Kidney (tissue), 14 donors: ENCODE data around the gene OR8B4. TPM values are rescaled to one million over a fixed set of nuclear protein-coding genes. Genes with fewer than 3 reads are reported as not detected.

Source experiments
- DNase-seq, 5 donors: peaks; one replicate each; pipeline ENCODE4 v3.0.0-alpha.2; 2013 to 2020
- FAIRE-seq: peaks from 2 replicates; lab custom pipeline; 2012; peaks lifted over from hg19 to GRCh38; lab: Jason Lieb, UNC
- H3K27ac ChIP-seq, 2 donors: one replicate each; pipeline ENCODE4 v1.7.0; 2013; ENCODE audit warnings: low read depth in 2 of 2, low read length in 2 of 2, inconsistent platforms in 1 of 2
- H3K27me3 ChIP-seq: one replicate; pipeline ENCODE4 v1.7.1; 2013; ENCODE audit warnings: low read length, inconsistent platforms; ENCODE audit not compliant: control insufficient read depth, insufficient read depth
- H3K36me3 ChIP-seq, 3 donors: one replicate each; pipeline versions ENCODE4 v1.7.0 to v1.7.1; 2013; ENCODE audit warnings: low read length in 3 of 3, control low read depth in 1 of 3, inconsistent platforms in 1 of 3; ENCODE audit not compliant: insufficient read depth in 3 of 3, control insufficient read depth in 2 of 3
- H3K4me1 ChIP-seq, 3 donors: one replicate each; pipeline versions ENCODE4 v1.7.0 to v1.7.1; 2013; ENCODE audit warnings: low read length in 3 of 3, inconsistent platforms in 1 of 3, low read depth in 1 of 3; ENCODE audit not compliant: control insufficient read depth in 2 of 3, insufficient read depth in 2 of 3
- H3K4me3 ChIP-seq, 3 donors: one replicate each; pipeline versions ENCODE4 v1.7.0 to v1.8.1; 2013; ENCODE audit warnings: low read length in 3 of 3, control low read depth in 1 of 3, inconsistent platforms in 1 of 3
- H3K9ac ChIP-seq, 3 donors: one replicate each; pipeline versions ENCODE4 v1.7.0 to v1.7.1; 2013; ENCODE audit warnings: low read length in 3 of 3, control low read depth in 1 of 3, inconsistent platforms in 1 of 3
- H3K9me3 ChIP-seq, 3 donors: one replicate each; pipeline versions ENCODE4 v1.7.0 to v1.7.1; 2013; ENCODE audit warnings: low read length in 3 of 3, control low read depth in 1 of 3, inconsistent platforms in 1 of 3; ENCODE audit not compliant: control insufficient read depth in 2 of 3, insufficient read depth in 1 of 3
- intact Hi-C: fragments of 100-400 bp; cut with DNase I; formaldehyde crosslinking; loops from one replicate; pipeline ENCODE4 v1.11.1; 2022
- polyA plus RNA-seq: library from polyadenylated mRNA; stranded (reverse); fragments of 350-450 nt; fragmentation: Illumina TruSeq; extraction: RNeasy Lipid Tissue Mini Kit (QIAGEN cat#74804); gene quantifications from one replicate; pipeline ENCODE4 v1.2.3, GENCODE V29; 2014; ENCODE audit warnings: low read depth, low replicate concordance; ENCODE audit not compliant: insufficient read depth
- total RNA-seq: library from RNA; stranded (reverse); fragmentation: NEBNext Ultra II Directional; extraction: Animal tissue kit (Norgen Biotek cat#: 25700); gene quantifications from one replicate; pipeline ENCODE4 v1.2.1, GENCODE V29; 2021
- TF ChIP-seq, protein P1 (sequence below): IDR thresholded peaks from 3 replicates; pipeline ENCODE4 v1.5.1; 2012; ENCODE audit warnings: mild to moderate bottlenecking, moderate library complexity, borderline replicate concordance; ENCODE audit not compliant: insufficient read depth; ENCODE audit errors: extremely low read depth
- donor health status: control.
- donor health status: control.
- donor health status: control.
- donor health status: control.
- donor health status: control.
- donor health status: DM: yes; HTN: yes; CAD: no.
- donor health status: Normal renal cell carcinoma (clear cell type).

The OR8B4 gene
- total and polyA plus RNA-seq, 2 donors from 2014 or later, result not detected

GRCh38 chr11:124454552-124454951 lies 29.9 kb upstream of the OR8B4 start:
- FAIRE-seq, result no peak
- no peaks in the 10 kb centered on the region for H3K9me3 ChIP-seq
- no peaks in the 10 kb centered on the region for H3K4me1 ChIP-seq
- no peak overlapping the region for H3K9ac ChIP-seq
- intact Hi-C loops, result no loop called here
- no peaks in the 10 kb centered on the region for H3K36me3 ChIP-seq
- DNase-seq, result no peak
- H3K4me3 ChIP-seq, result no peak overlapping the region
- no peak overlapping the region for H3K27ac ChIP-seq
- H3K27me3 ChIP-seq, result no peaks in the 10 kb centered on the region
- TF ChIP-seq, protein P1, sequence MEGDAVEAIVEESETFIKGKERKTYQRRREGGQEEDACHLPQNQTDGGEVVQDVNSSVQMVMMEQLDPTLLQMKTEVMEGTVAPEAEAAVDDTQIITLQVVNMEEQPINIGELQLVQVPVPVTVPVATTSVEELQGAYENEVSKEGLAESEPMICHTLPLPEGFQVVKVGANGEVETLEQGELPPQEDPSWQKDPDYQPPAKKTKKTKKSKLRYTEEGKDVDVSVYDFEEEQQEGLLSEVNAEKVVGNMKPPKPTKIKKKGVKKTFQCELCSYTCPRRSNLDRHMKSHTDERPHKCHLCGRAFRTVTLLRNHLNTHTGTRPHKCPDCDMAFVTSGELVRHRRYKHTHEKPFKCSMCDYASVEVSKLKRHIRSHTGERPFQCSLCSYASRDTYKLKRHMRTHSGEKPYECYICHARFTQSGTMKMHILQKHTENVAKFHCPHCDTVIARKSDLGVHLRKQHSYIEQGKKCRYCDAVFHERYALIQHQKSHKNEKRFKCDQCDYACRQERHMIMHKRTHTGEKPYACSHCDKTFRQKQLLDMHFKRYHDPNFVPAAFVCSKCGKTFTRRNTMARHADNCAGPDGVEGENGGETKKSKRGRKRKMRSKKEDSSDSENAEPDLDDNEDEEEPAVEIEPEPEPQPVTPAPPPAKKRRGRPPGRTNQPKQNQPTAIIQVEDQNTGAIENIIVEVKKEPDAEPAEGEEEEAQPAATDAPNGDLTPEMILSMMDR, result no peak

DNA sequence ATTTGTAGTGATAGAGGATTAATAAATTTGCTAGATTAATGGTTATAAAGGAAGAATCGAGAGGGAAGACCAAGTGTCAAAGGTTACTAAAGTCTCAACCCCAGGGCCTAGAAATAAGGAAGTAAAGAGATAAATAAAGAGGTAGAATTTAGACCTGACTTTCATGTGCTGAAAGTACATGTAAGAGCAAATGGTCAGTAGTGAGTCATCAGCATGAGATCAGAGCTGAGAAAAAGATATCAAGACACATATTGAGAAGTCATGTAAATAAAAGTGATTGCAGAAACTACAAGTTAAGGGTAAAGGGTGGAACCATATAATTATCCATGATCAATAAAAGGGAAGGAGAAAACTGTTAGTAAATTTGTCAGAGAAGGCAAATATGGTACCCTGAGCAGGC lies 22.2 kb upstream of the OR8B4 start:
- Histone ChIP-seq H3K9me3 (peaks cover 0 to 3% (median 0%) of the 10 kb centered on the region in 3 donors), H3K27me3 (no peaks in the 10 kb centered on the region), H3K9ac (no peak overlapping the region), H3K36me3 (no peaks in the 10 kb centered on the region), H3K27ac (no peak overlapping the region), H3K4me1 (no peaks in the 10 kb centered on the region), H3K4me3 (no peak overlapping the region)
- no peak for DNase-seq
- intact Hi-C loops, result no loop called here
- TF ChIP-seq, protein P1, result no peak
- FAIRE-seq, result no peak

DNA sequence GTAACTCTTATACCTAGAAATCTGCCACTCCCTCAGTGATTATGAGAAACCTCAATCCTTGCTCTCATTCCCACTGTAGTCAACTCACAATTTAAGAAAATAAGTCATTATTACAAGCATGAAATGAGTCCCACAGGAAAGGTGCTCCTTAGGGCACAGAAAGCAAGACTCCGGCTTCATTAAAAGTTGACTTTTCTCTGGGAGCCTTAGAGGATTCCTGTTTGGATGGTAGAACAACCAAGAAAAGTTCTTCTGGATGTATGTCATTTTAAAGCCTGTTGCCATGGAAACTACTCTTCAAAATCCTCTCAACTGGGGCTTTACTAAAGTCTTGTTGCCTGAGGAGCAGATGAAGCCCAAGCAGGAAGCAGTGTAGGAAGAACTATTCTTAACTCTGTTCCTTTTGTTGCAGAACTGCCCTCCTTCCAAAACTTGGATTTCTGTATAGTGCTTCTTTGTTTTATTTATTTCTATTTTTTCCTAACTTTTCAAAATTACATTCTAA lies 21.0 kb upstream of the OR8B4 start, which contains the start of gene OR8B8:
TSS of gene OR8B8 (minus strand) at position 51 of the 505 bp plus-strand sequence. CDS start 4,611 bp downstream, outside the sequence.
- Histone ChIP-seq H3K9ac (no peak within 1 kb of the TSS), H3K9me3 (peaks cover 0 to 3% (median 0%) of the 10 kb centered on the region in 3 donors), H3K27me3 (no peaks in the 10 kb centered on the region), H3K4me1 (no peaks in the 10 kb centered on the region), H3K27ac (no peak within 1 kb of the TSS), H3K4me3 (no peak within 1 kb of the TSS), H3K36me3 (no peaks in the 10 kb centered on the region)
- DNase-seq (no peak), FAIRE-seq (no peak)
- intact Hi-C loops, result no loop called here
- TF ChIP-seq, protein P1, result no peak

GRCh38 chr11:124442847-124443246 lies 18.2 kb upstream of the OR8B4 start:
- H3K4me3 ChIP-seq, result no peak overlapping the region
- no peaks in the 10 kb centered on the region for H3K9me3 ChIP-seq
- H3K27me3 ChIP-seq, result no peaks in the 10 kb centered on the region
- H3K27ac ChIP-seq, result no peak overlapping the region
- FAIRE-seq (no peak), DNase-seq (no peak)
- H3K9ac ChIP-seq, result no peak overlapping the region
- no peaks in the 10 kb centered on the region for H3K36me3 ChIP-seq
- TF ChIP-seq, protein P1, result no peak
- intact Hi-C loops, result no loop called here
- H3K4me1 ChIP-seq, result no peaks in the 10 kb centered on the region
